HepG2 (cell line): ENCODE data around the gene GRIN3A. TPM values are rescaled to one million over a fixed set of nuclear protein-coding genes. Genes with fewer than 3 reads are reported as not detected.

ENCODE experiments used
- ARID2 ChIP-seq: sonication (generic); formaldehyde crosslinking; IDR thresholded peaks from 2 replicates; pipeline ENCODE4 v1.8.1; 2022; ENCODE audit warnings: mild to moderate bottlenecking, missing genetic modification reagents, borderline replicate concordance
- GZF1 ChIP-seq: sonication (generic); formaldehyde crosslinking; IDR thresholded peaks from 2 replicates; pipeline ENCODE4 v1.5.1; 2020; ENCODE audit warnings: mild to moderate bottlenecking, missing genetic modification reagents
- HCFC1 ChIP-seq: fragments of 150-350 bp; IDR thresholded peaks from 2 replicates; pipeline ENCODE4 v1.6.1; 2014; ENCODE audit warnings: low read depth, low read length
- HDAC1 ChIP-seq: sonication (generic); formaldehyde crosslinking; IDR thresholded peaks from 2 replicates; pipeline ENCODE4 v1.5.1; 2020; ENCODE audit warnings: mild to moderate bottlenecking, missing genetic modification reagents
- HOXA7 ChIP-seq: sonication (generic); formaldehyde crosslinking; IDR thresholded peaks from 2 replicates; pipeline ENCODE4 v1.8.1; 2022; ENCODE audit warnings: mild to moderate bottlenecking, missing genetic modification reagents, moderate library complexity
- KDM4B ChIP-seq: sonication (generic); formaldehyde crosslinking; IDR thresholded peaks from 2 replicates; pipeline ENCODE4 v1.4.0; 2020; ENCODE audit warnings: missing genetic modification reagents
- NFIC ChIP-seq: IDR thresholded peaks from 2 replicates; pipeline ENCODE4 v1.6.1; 2012; ENCODE audit warnings: mild to moderate bottlenecking, low read length, inconsistent platforms
- PHF20 ChIP-seq: sonication (generic); formaldehyde crosslinking; IDR thresholded peaks from 2 replicates; pipeline ENCODE4 v1.5.0; 2020; ENCODE audit warnings: mild to moderate bottlenecking, missing genetic modification reagents
- RAD51 ChIP-seq: fragments of 450-650 bp; IDR thresholded peaks from 2 replicates; pipeline ENCODE4 v1.6.1; 2016; ENCODE audit warnings: borderline replicate concordance
- RBFOX2 ChIP-seq: fragments of 200-400 bp; formaldehyde crosslinking; IDR thresholded peaks from 2 replicates; pipeline ENCODE4 v1.6.1; 2017; ENCODE audit warnings: low read depth, mild to moderate bottlenecking, low read length
- SCMH1 ChIP-seq: sonication (generic); formaldehyde crosslinking; IDR thresholded peaks from 2 replicates; pipeline ENCODE4 v1.9.0; 2021; ENCODE audit warnings: missing genetic modification reagents, mild to moderate bottlenecking, borderline replicate concordance
- SP2 ChIP-seq: sonication (generic); formaldehyde crosslinking; IDR thresholded peaks from 2 replicates; pipeline ENCODE4 v1.5.1; 2020; ENCODE audit warnings: mild to moderate bottlenecking, missing genetic modification reagents
- SRSF1 ChIP-seq: fragments of 200-400 bp; formaldehyde crosslinking; optimal IDR thresholded peaks from 2 replicates; pipeline ENCODE3; 2017; ENCODE audit warnings: mild to moderate bottlenecking, low read depth, low read length, moderate library complexity
- TAF1 ChIP-seq: sonication (generic); formaldehyde crosslinking; IDR thresholded peaks from 2 replicates; pipeline ENCODE4 v1.4.0; 2020; ENCODE audit warnings: missing genetic modification reagents
- TARDBP ChIP-seq: sonication (generic); formaldehyde crosslinking; IDR thresholded peaks from 2 replicates; pipeline ENCODE4 v1.8.0; 2022; ENCODE audit warnings: mild to moderate bottlenecking, missing genetic modification reagents
- TFAP4 ChIP-seq: sonication (generic); IDR thresholded peaks from 2 replicates; pipeline ENCODE4 v1.6.1; 2016; ENCODE audit warnings: low read depth, borderline replicate concordance
- WIZ ChIP-seq: sonication (generic); formaldehyde crosslinking; IDR thresholded peaks from 2 replicates; pipeline ENCODE4 v1.5.1; 2020; ENCODE audit warnings: mild to moderate bottlenecking, missing genetic modification reagents
- ZFP41 ChIP-seq: sonication (generic); formaldehyde crosslinking; IDR thresholded peaks from 2 replicates; pipeline ENCODE4 v1.4.0; 2020; ENCODE audit warnings: mild to moderate bottlenecking, missing genetic modification reagents, borderline replicate concordance
- ZNF10 ChIP-seq: sonication (generic); formaldehyde crosslinking; IDR thresholded peaks from 2 replicates; pipeline ENCODE4 v1.4.0; 2020; ENCODE audit warnings: mild to moderate bottlenecking, low read depth, missing genetic modification reagents, borderline replicate concordance
- ZNF367 ChIP-seq: sonication (generic); formaldehyde crosslinking; IDR thresholded peaks from 2 replicates; pipeline ENCODE4 v1.4.0; 2020; ENCODE audit warnings: missing genetic modification reagents, borderline replicate concordance
- ZNF431 ChIP-seq: sonication (generic); formaldehyde crosslinking; IDR thresholded peaks from 2 replicates; pipeline ENCODE4 v1.9.0; 2022; ENCODE audit warnings: missing genetic modification reagents, low read depth, mild to moderate bottlenecking, borderline replicate concordance
- ZNF619 ChIP-seq: sonication (generic); formaldehyde crosslinking; IDR thresholded peaks from 2 replicates; pipeline ENCODE4 v1.4.0; 2020; ENCODE audit warnings: mild to moderate bottlenecking, missing genetic modification reagents
- ZNF674 ChIP-seq: sonication (generic); formaldehyde crosslinking; IDR thresholded peaks from 2 replicates; pipeline ENCODE4 v1.5.0; 2020; ENCODE audit warnings: low read depth, mild to moderate bottlenecking, missing genetic modification reagents
- ZNF724P ChIP-seq: sonication (generic); formaldehyde crosslinking; IDR thresholded peaks from 2 replicates; pipeline ENCODE4 v1.8.0; 2022; ENCODE audit warnings: missing genetic modification reagents, borderline replicate concordance
- ZNF775 ChIP-seq: sonication (generic); formaldehyde crosslinking; IDR thresholded peaks from 2 replicates; pipeline ENCODE4 v1.4.0; 2020; ENCODE audit warnings: missing genetic modification reagents, mild to moderate bottlenecking, moderate library complexity, borderline replicate concordance
- polyA plus RNA-seq, 8 experiments: library from polyadenylated mRNA; depleted of rRNA in 3 of 8; stranded (reverse) in 7 of 8; unstranded in 1 of 8; fragments of >200 nt; fragmentation: Illumina TruSeq in 4 of 8; extraction: Trizol in 4 of 8; gene quantifications; 2 replicates each; pipeline versions ENCODE4 v1.2.1 to v1.2.3, GENCODE V29; 2011 to 2016; ENCODE audit warnings: low read depth in 4 of 8, missing spikeins in 1 of 8, mixed read lengths in 1 of 8; ENCODE audit not compliant: insufficient read depth in 1 of 8
- total RNA-seq, 5 experiments: library from RNA; depleted of rRNA; stranded (reverse); fragments of >200 nt; fragmentation: Illumina TruSeq; extraction: Trizol; gene quantifications; 2 replicates each; pipeline ENCODE4 v1.2.3, GENCODE V29; 2016; ENCODE audit warnings: low read depth in 1 of 5
- TF ChIP-seq, protein P1 (sequence below): sonication (generic); formaldehyde crosslinking; IDR thresholded peaks from 2 replicates; pipeline ENCODE4 v1.4.0; 2020; ENCODE audit warnings: missing genetic modification reagents
- TF ChIP-seq, protein P2 (sequence below): sonication (generic); formaldehyde crosslinking; IDR thresholded peaks from 2 replicates; pipeline ENCODE4 v1.4.0; 2020; ENCODE audit warnings: mild to moderate bottlenecking, missing genetic modification reagents

GRIN3A gene
- total and polyA plus RNA-seq, 2 of the 13 experiments (the other 11 are each of a cell fraction or from before 2014, with no cell fraction given), result not detected

- TF ChIP-seq, protein P1, sequence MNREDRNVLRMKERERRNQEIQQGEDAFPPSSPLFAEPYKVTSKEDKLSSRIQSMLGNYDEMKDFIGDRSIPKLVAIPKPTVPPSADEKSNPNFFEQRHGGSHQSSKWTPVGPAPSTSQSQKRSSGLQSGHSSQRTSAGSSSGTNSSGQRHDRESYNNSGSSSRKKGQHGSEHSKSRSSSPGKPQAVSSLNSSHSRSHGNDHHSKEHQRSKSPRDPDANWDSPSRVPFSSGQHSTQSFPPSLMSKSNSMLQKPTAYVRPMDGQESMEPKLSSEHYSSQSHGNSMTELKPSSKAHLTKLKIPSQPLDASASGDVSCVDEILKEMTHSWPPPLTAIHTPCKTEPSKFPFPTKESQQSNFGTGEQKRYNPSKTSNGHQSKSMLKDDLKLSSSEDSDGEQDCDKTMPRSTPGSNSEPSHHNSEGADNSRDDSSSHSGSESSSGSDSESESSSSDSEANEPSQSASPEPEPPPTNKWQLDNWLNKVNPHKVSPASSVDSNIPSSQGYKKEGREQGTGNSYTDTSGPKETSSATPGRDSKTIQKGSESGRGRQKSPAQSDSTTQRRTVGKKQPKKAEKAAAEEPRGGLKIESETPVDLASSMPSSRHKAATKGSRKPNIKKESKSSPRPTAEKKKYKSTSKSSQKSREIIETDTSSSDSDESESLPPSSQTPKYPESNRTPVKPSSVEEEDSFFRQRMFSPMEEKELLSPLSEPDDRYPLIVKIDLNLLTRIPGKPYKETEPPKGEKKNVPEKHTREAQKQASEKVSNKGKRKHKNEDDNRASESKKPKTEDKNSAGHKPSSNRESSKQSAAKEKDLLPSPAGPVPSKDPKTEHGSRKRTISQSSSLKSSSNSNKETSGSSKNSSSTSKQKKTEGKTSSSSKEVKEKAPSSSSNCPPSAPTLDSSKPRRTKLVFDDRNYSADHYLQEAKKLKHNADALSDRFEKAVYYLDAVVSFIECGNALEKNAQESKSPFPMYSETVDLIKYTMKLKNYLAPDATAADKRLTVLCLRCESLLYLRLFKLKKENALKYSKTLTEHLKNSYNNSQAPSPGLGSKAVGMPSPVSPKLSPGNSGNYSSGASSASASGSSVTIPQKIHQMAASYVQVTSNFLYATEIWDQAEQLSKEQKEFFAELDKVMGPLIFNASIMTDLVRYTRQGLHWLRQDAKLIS, result no peak
- peak; percentile 80; the same call in 1 of the 2 replicates for TF ChIP-seq ZNF619 (CRISPR knock-in tag)
- peak; percentile 65; the same call in 1 of the 2 replicates for TF ChIP-seq WIZ
- peak; percentile 41; the same call in 1 of the 2 replicates for TF ChIP-seq HDAC1 (CRISPR knock-in tag)
- peak; percentile 69 for TF ChIP-seq HCFC1
- no peak for TF ChIP-seq KDM4B (CRISPR knock-in tag)
- TF ChIP-seq ZNF10 (CRISPR knock-in tag), result no peak
- no peak for TF ChIP-seq ZNF775
- TF ChIP-seq PHF20 (CRISPR knock-in tag), result peak; percentile 85
- no peak for TF ChIP-seq ZNF724P (CRISPR knock-in tag)
- peak; percentile 94 for TF ChIP-seq SP2 (CRISPR knock-in tag)
- no peak for TF ChIP-seq RAD51
- TF ChIP-seq ZNF367 (CRISPR knock-in tag), result no peak
- no peak; the same call in 1 of the 2 replicates for TF ChIP-seq TFAP4
- no peak for TF ChIP-seq ZNF431 (CRISPR knock-in tag)
- TF ChIP-seq TARDBP (CRISPR knock-in tag), result peak; percentile 80
- TF ChIP-seq HOXA7 (CRISPR knock-in tag), result no peak
- peak; percentile 26 for TF ChIP-seq SRSF1
- TF ChIP-seq NFIC, result no peak
- TF ChIP-seq ZFP41, result peak; percentile 71; the same call in 1 of the 2 replicates
- TF ChIP-seq GZF1 (CRISPR knock-in tag), result no peak
- peak; percentile 49 for TF ChIP-seq RBFOX2
- TF ChIP-seq SCMH1 (CRISPR knock-in tag), result no peak
- peak; percentile 84; the same call in 1 of the 2 replicates for TF ChIP-seq ARID2
- TF ChIP-seq, protein P2, sequence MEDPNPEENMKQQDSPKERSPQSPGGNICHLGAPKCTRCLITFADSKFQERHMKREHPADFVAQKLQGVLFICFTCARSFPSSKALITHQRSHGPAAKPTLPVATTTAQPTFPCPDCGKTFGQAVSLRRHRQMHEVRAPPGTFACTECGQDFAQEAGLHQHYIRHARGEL (CRISPR knock-in tag), result no peak
- peak; percentile 59; the same call in 1 of the 2 replicates for TF ChIP-seq TAF1
- no peak for TF ChIP-seq ZNF674 (CRISPR knock-in tag)
Measured at GRCh38 chr9:101533334-101534204, 204.9 kb downstream of the GRIN3A start, which contains the start of gene RNF20 (continued).
